Activated CD8-positive, alpha-beta memory T cell treated with anti-CD3 and anti-CD28 coated beads for 24 hours (primary cell): Measurements from ENCODE around the gene OSBPL7.

Source experiments
- DNase-seq: peaks from one replicate; pipeline ENCODE4 v3.0.0-alpha.2; 2020

The OSBPL7 gene

GRCh38 chr17:47760409-47761140 lies 61.0 kb downstream of the OSBPL7 start:
- DNase-seq: no peak

GRCh38 chr17:47757386-47757785 lies 64.2 kb downstream of the OSBPL7 start:
- DNase-seq: no peak
